H1 (cell line): Measurements from ENCODE around the gene FCHSD1. TPM values are rescaled to one million over a fixed set of nuclear protein-coding genes. Genes with fewer than 3 reads are reported as not detected.

Experiments
- BACH1 ChIP-seq: IDR thresholded peaks from 2 replicates; pipeline ENCODE4 v1.6.1; 2012; ENCODE audit warnings: low read length, improper control_type of control experiment
- JUND ChIP-seq: IDR thresholded peaks from 2 replicates; pipeline ENCODE4 v1.6.1; 2011; ENCODE audit warnings: mild to moderate bottlenecking, improper control_type of control experiment, low read length
- KDM5A ChIP-seq: fragments of 200-600 bp; IDR thresholded peaks from 2 replicates; pipeline ENCODE4 v1.7.1; 2012; ENCODE audit warnings: mild to moderate bottlenecking, low read length, inconsistent platforms, mixed read lengths
- NRF1 ChIP-seq: IDR thresholded peaks from 2 replicates; pipeline ENCODE4 v1.6.1; 2011; ENCODE audit warnings: mild to moderate bottlenecking, low read depth, low read length, improper control_type of control experiment
- POU5F1 ChIP-seq: IDR thresholded peaks from 2 replicates; pipeline ENCODE4 v1.6.1; 2011; ENCODE audit warnings: low read depth, mild to moderate bottlenecking, low read length, moderate library complexity
- RBBP5 ChIP-seq: IDR thresholded peaks from 2 replicates; pipeline ENCODE4 v1.7.1; 2012; ENCODE audit warnings: low read depth, mild to moderate bottlenecking, inconsistent platforms, low read length, moderate library complexity, borderline replicate concordance
- SUZ12 ChIP-seq: fragments of 200-600 bp; sonication (generic); IDR thresholded peaks from 2 replicates; pipeline ENCODE4 v1.6.1; 2012; ENCODE audit warnings: mild to moderate bottlenecking, inconsistent platforms, low read length, moderate library complexity, mixed read lengths
- TAF1 ChIP-seq: IDR thresholded peaks from 2 replicates; pipeline ENCODE4 v1.6.1; 2011; ENCODE audit warnings: mild to moderate bottlenecking, low read depth, low read length
- polyA plus RNA-seq, 7 experiments: library from polyadenylated mRNA; depleted of rRNA in 3 of 7; stranded (reverse) in 5 of 7; unstranded in 2 of 7; fragments of >200 nt in 5 of 7; fragments of 200-250 nt in 2 of 7; gene quantifications; 1 replicate in 5 of 7; 2 replicates in 1 of 7; 4 replicates in 1 of 7; pipeline versions ENCODE4 v1.2.1 to v1.2.3, GENCODE V29; 2011 to 2013; ENCODE audit warnings: missing spikeins in 2 of 7, mixed read lengths in 2 of 7
- total RNA-seq: library from RNA; stranded (reverse); fragmentation: NEBNext Ultra II Directional; extraction: Animal tissue kit (Norgen Biotek cat#: 25700); gene quantifications from 2 replicates; pipeline ENCODE4 v1.2.1, GENCODE V29; 2021
- TF ChIP-seq, protein P1 (sequence below): fragments of 300-600 bp; sonication (generic); IDR thresholded peaks from 2 replicates; pipeline ENCODE4 v1.7.1; 2012; ENCODE audit warnings: low read length, moderate library complexity, mild to moderate bottlenecking, inconsistent platforms; ENCODE audit not compliant: insufficient replicate concordance
- TF ChIP-seq, protein P2 (sequence below), 3 experiments: IDR thresholded peaks; 1 replicate in 2 of 3; 2 replicates in 1 of 3; pipeline versions ENCODE4 v1.5.1 to v1.6.1; 2011; ENCODE audit warnings: low read length in 3 of 3, mild to moderate bottlenecking in 3 of 3, inconsistent platforms in 2 of 3, low read depth in 1 of 3, moderate library complexity in 1 of 3; ENCODE audit not compliant: insufficient read depth in 1 of 3; ENCODE audit errors: control extremely low read depth in 1 of 3

Gene FCHSD1
- total and polyA plus RNA-seq, 2 of the 8 experiments (the other 6 are each of a cell fraction or from before 2014, with no cell fraction given), result 22.0 to 30.1 TPM

DNA sequence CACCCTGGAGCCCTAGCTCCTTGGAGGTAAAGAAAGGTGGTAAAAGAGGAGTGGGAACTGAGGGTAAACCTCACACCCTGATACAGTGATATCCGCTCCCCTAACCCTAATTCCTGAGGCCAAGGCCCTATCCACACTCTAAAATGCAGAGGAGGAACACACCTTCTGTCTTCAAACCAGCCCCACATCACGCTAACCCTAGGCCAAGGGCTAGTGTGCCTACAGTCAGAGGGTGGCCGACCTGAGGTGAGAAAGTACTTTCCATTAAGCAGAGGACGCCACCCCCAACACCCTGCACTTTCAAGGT, 15.2 kb downstream of the FCHSD1 start (continued):
- TF ChIP-seq, protein P1, sequence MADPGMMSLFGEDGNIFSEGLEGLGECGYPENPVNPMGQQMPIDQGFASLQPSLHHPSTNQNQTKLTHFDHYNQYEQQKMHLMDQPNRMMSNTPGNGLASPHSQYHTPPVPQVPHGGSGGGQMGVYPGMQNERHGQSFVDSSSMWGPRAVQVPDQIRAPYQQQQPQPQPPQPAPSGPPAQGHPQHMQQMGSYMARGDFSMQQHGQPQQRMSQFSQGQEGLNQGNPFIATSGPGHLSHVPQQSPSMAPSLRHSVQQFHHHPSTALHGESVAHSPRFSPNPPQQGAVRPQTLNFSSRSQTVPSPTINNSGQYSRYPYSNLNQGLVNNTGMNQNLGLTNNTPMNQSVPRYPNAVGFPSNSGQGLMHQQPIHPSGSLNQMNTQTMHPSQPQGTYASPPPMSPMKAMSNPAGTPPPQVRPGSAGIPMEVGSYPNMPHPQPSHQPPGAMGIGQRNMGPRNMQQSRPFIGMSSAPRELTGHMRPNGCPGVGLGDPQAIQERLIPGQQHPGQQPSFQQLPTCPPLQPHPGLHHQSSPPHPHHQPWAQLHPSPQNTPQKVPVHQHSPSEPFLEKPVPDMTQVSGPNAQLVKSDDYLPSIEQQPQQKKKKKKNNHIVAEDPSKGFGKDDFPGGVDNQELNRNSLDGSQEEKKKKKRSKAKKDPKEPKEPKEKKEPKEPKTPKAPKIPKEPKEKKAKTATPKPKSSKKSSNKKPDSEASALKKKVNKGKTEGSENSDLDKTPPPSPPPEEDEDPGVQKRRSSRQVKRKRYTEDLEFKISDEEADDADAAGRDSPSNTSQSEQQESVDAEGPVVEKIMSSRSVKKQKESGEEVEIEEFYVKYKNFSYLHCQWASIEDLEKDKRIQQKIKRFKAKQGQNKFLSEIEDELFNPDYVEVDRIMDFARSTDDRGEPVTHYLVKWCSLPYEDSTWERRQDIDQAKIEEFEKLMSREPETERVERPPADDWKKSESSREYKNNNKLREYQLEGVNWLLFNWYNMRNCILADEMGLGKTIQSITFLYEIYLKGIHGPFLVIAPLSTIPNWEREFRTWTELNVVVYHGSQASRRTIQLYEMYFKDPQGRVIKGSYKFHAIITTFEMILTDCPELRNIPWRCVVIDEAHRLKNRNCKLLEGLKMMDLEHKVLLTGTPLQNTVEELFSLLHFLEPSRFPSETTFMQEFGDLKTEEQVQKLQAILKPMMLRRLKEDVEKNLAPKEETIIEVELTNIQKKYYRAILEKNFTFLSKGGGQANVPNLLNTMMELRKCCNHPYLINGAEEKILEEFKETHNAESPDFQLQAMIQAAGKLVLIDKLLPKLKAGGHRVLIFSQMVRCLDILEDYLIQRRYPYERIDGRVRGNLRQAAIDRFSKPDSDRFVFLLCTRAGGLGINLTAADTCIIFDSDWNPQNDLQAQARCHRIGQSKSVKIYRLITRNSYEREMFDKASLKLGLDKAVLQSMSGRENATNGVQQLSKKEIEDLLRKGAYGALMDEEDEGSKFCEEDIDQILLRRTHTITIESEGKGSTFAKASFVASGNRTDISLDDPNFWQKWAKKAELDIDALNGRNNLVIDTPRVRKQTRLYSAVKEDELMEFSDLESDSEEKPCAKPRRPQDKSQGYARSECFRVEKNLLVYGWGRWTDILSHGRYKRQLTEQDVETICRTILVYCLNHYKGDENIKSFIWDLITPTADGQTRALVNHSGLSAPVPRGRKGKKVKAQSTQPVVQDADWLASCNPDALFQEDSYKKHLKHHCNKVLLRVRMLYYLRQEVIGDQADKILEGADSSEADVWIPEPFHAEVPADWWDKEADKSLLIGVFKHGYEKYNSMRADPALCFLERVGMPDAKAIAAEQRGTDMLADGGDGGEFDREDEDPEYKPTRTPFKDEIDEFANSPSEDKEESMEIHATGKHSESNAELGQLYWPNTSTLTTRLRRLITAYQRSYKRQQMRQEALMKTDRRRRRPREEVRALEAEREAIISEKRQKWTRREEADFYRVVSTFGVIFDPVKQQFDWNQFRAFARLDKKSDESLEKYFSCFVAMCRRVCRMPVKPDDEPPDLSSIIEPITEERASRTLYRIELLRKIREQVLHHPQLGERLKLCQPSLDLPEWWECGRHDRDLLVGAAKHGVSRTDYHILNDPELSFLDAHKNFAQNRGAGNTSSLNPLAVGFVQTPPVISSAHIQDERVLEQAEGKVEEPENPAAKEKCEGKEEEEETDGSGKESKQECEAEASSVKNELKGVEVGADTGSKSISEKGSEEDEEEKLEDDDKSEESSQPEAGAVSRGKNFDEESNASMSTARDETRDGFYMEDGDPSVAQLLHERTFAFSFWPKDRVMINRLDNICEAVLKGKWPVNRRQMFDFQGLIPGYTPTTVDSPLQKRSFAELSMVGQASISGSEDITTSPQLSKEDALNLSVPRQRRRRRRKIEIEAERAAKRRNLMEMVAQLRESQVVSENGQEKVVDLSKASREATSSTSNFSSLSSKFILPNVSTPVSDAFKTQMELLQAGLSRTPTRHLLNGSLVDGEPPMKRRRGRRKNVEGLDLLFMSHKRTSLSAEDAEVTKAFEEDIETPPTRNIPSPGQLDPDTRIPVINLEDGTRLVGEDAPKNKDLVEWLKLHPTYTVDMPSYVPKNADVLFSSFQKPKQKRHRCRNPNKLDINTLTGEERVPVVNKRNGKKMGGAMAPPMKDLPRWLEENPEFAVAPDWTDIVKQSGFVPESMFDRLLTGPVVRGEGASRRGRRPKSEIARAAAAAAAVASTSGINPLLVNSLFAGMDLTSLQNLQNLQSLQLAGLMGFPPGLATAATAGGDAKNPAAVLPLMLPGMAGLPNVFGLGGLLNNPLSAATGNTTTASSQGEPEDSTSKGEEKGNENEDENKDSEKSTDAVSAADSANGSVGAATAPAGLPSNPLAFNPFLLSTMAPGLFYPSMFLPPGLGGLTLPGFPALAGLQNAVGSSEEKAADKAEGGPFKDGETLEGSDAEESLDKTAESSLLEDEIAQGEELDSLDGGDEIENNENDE, result no peak
- TF ChIP-seq SUZ12 (no peak), NRF1 (no peak), BACH1 (no peak), JUND (no peak), TAF1 (no peak), POU5F1 (no peak), RBBP5 (no peak), KDM5A (no peak)
- TF ChIP-seq, protein P2, sequence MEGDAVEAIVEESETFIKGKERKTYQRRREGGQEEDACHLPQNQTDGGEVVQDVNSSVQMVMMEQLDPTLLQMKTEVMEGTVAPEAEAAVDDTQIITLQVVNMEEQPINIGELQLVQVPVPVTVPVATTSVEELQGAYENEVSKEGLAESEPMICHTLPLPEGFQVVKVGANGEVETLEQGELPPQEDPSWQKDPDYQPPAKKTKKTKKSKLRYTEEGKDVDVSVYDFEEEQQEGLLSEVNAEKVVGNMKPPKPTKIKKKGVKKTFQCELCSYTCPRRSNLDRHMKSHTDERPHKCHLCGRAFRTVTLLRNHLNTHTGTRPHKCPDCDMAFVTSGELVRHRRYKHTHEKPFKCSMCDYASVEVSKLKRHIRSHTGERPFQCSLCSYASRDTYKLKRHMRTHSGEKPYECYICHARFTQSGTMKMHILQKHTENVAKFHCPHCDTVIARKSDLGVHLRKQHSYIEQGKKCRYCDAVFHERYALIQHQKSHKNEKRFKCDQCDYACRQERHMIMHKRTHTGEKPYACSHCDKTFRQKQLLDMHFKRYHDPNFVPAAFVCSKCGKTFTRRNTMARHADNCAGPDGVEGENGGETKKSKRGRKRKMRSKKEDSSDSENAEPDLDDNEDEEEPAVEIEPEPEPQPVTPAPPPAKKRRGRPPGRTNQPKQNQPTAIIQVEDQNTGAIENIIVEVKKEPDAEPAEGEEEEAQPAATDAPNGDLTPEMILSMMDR (IDR thresholded peaks at IDR 0.05; ENCODE audit: control extremely low read depth in 1 of 3, insufficient read depth in 1 of 3, low read depth in 1 of 3, low read length in 3 of 3), result no peak
